AG10803 (cell line): ENCODE measurements around the gene RPRD1B.
"Not testable (repeated sequence)": the region's sequence is repeated elsewhere in the genome, so short reads cannot be mapped to it uniquely, and the experiment has no call there.

Source experiments
- DNase-seq: peaks from one replicate; pipeline ENCODE4 v3.0.0; 2010; ENCODE audit warnings: low read depth
- H3K4me3 ChIP-seq: 2 replicates; pipeline ENCODE4 v1.5.1; 2011; ENCODE audit warnings: mild to moderate bottlenecking, low read length, control low read depth
- CTCF ChIP-seq: conservative IDR thresholded peaks from 2 replicates; pipeline ENCODE4 v1.5.1; 2011; ENCODE audit warnings: mild to moderate bottlenecking, low read length, control low read depth, inconsistent platforms

Gene RPRD1B

DNA sequence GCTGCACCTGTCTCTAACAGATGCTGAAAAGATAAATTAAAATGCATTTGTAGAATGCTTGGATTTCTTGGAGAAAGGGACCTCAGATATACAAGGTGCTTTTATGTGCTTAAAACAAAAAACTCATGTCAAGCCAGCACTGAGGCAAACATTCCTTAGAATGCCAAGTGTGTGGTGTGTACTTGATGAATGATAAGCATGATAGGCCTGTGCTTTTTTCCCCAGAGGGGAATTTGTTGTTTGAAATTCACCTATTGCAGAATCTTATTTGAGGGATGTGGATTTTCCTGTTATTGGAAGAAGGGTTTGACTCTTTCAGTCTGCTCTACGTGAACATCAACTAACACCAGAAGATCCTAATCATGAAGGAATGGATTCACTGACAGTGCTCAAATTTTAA lies 29.1 kb upstream of the RPRD1B start:
- H3K4me3 ChIP-seq = no peak overlapping the region
- DNase-seq = no peak
- no peak for TF ChIP-seq CTCF

GRCh38 chr20:38005903-38006302 lies 27.6 kb upstream of the RPRD1B start:
- no peak for DNase-seq
- no peak overlapping the region for H3K4me3 ChIP-seq
- no peak for TF ChIP-seq CTCF

DNA sequence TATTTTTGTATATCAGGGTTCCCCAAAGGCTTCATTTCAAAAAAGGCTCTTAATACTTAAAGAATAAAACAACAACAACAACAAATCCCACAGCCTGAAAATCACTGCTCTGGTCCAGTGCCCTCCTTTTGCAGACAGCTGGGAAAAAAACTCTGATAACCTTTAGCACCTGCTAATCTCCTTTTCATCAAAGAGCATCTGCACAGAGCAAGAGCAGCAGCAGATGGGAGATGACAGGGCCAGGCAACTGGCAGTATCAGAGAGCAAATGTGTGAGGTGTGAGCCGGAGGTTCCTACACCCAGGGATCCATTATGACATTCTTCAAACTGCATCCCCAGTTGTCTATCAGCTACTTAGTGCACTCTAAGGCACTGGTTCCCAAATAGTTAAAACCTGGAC lies 26.0 kb upstream of the RPRD1B start:
- DNase-seq = no peak
- H3K4me3 ChIP-seq = no peak overlapping the region
- no peak for TF ChIP-seq CTCF

GRCh38 chr20:38008233-38008944 lies 25.2 kb upstream of the RPRD1B start:
- TF ChIP-seq CTCF = no peak
- no peak overlapping the region for H3K4me3 ChIP-seq
- DNase-seq = no peak

DNA sequence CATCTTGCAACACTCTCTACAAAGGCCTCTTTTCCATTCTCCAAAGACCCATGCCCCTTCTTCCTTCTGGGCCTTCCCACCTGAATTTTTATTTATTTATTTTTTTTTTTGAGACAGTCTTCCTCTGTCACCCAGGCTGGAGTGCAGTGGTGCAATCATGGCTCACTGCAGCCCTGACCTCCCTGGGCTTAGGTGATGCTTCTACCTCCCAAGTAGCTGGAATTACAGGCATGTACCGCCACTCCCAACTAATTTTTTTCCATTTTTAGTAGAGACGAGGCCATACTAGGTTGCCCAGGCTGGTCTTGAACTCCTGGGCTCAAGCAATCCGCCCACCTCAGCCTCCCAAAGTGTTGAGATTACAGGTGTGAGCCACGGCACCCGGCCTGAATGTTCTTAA lies 24.1 kb upstream of the RPRD1B start:
- H3K4me3 ChIP-seq, DNase-seq: not testable (repeated sequence)

DNA sequence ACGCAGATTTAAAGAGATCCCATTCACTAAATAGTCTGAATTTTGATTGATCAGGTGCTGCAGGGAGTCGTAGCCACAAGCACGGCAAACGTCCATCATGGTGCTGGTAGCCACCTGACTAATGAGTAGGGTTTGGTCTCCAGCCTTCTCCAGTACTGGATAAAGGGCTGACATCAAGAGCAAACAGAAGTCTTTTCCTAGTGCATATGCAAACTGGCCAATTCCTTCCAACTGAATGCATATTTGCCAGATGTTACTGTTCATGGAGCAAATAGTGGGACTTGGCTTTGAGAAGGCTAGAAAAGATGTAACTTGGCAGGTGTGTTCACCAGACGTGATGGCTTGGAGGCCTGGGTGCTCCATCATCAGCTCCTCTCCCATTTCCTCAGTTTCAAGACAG lies 21.9 kb upstream of the RPRD1B start:
- no peak for DNase-seq
- no peak for TF ChIP-seq CTCF
- H3K4me3 ChIP-seq = no peak overlapping the region

DNA sequence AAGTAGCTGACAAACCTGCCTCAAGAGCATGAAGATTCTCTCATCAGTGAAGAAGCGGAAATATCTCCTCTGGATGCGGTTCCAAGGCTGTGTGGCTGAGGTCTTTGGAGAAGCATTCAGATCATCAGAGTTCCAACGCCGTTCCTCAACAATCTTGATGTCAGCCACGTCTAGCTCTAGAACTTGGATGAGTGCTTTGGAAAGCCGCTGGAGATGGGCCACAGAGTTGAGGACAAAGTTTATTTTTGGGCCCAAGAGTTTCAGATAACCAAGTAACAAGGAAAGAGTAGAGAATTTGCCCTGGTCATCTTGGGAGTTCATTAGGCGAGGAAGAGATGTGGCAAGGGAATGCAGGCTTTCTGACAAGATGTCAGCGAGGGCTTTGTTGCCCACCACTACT lies 21.2 kb upstream of the RPRD1B start:
- DNase-seq = no peak
- no peak overlapping the region for H3K4me3 ChIP-seq
- no peak for TF ChIP-seq CTCF

- no peak overlapping the region for H3K4me3 ChIP-seq
- no peak for DNase-seq
- TF ChIP-seq CTCF = no peak
Measured at GRCh38 chr20:38013887-38014286, 19.7 kb upstream of the RPRD1B start.
